COLO829 (cell line): ENCODE results near the gene PLXDC2.

Experiments
- DNase-seq: peaks from one replicate; pipeline ENCODE4 v3.0.0; 2012; ENCODE audit warnings: low spot score

The PLXDC2 gene

DNA sequence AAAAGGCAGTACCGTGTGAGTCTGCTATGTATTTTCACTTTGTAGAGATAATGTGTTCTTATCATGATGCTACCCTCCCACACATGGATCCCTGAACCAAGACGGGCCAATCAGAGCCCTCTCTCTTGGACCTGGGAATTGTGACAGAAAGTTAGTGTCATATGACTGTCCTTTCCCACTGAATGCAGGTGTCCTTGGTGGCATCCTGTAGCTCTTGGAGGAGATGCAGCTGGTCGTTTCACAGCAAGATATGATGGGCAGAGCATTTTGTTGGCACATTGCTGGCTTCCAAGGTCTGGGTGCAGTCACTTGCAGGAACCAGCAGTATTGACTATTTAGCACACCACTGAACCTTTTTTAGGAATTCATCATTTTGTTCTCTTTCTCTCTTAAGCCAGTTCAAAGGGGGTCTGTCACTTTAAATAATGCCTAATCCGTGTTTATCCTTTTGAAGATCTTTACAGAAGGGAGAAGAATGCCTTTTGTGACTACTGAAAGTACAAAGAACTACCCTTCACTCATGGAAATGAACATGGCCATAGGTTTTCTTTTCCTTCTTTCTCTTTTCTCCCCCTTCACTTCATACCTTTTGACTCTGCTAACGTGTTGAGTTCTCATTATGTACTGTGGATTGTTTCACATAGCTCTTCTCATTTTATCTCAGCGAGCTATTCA is 125.1 kb downstream of the PLXDC2 start:
- no peak for DNase-seq

- no peak for DNase-seq
Observed at GRCh38 chr10:19944911-19945663, 128.9 kb downstream of the PLXDC2 start.

GRCh38 chr10:19946245-19946644 is 130.0 kb downstream of the PLXDC2 start:
- no peak for DNase-seq

- DNase-seq: no peak
Observed at GRCh38 chr10:19946791-19947190, 130.6 kb downstream of the PLXDC2 start.

DNA sequence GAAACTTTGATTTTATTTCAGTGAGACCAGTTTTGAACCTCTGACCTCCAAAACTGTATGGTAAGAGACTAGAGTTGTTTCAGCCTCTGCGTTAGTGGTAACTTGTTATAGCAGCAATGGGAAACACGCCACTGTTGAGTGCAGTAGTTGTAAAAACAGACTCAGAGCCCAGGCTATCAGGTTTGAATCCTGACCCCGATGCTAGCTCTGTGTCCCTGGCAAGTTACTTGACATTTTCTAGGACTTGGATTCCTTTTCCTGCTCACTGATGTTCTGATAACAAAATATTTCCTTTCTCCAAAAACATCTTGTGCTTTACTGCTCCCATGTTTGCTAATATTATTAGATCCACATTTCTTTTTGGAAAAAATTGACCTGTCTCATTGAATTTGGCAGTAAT is 131.0 kb downstream of the PLXDC2 start:
- no peak for DNase-seq

GRCh38 chr10:19947656-19948055 is 131.4 kb downstream of the PLXDC2 start:
- no peak for DNase-seq

- DNase-seq: no peak
Observed at GRCh38 chr10:19952224-19953010, 136.2 kb downstream of the PLXDC2 start.

- DNase-seq: no peak
Observed at GRCh38 chr10:19954601-19955000, 138.4 kb downstream of the PLXDC2 start.

- DNase-seq: no peak
Observed at GRCh38 chr10:19956516-19957032, 140.3 kb downstream of the PLXDC2 start.

DNA sequence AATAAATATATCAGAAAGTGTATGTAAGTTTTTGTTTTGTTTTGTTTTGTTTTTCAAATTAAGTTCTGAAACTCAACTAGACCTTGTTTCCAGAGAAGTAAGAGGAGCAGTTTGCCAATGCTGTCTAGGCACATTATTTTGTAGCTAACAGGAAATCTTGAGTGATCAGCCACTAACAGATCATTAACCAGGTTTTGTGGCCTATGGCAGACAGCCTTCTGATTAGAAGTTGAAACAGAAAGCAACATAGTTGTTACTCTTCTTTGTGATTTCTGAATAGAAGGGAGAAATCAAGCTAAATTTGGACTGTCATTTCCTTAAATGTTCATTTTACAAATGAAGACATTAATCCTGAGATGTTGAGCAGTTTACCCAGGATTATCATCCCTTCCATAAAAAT is 142.6 kb downstream of the PLXDC2 start:
- DNase-seq: no peak

DNA sequence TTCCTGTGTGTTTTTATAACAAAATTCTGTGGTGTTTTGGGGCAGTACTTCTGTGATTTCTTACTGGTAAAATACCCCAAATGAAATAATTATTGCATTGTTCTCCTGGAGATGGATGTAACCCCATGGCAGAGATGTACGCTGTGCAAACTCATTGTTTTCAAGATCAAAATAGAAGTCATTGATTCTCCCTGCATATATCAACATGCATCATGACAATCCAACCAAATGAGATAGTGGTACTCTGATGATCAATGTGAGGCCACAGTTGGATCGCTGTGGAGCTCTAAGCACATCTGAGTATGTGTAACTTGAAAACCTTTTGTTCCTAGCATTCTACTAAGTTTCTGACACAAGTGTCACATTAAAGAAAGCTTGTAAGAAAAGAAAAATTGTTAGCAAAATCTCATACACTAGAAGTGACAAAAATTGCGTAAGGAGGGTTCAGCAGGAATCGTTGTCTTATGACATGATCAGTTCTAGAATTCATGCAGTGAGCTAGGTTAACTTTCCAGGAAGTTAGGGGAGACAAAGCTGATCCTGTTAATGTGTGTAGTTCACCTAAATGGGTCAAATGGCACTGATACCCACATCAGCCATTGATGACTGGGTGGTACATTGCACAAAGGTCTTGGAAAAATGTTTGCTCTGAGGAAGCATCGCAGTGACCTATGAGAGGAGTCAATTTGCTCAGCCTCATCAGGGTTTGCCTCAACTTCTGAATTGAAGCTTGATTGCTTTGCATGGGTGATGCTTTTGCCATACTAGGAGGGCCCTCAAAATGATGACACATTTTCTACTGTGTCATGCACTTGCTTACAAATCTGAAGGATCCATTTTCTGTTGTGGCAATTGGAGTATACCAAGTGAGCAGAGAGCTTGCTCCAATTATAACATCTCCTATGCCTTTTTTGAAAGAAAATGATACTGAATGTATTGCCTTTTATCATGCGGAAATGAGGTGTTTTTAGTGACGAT is 145.1 kb downstream of the PLXDC2 start:
- no peak for DNase-seq

DNA sequence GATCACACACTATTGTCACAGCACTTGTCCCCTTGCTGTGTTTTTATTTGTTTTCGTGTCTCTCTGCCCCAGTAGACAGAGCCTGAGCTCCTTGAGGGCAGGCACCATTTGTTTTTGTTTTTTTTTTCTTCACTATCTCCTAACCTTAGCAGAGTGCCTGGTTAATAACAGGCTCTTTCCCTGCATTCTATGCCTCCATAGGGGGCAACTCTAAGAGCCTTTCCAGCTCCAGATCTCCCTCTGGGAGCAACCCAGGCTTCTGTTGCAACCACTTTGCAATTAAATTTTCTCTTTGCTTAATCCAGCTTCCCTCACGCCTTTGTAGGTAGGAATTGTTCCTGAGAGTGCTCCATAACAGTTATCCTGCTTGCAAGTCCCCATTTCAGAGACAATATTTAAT is 148.4 kb downstream of the PLXDC2 start:
- no peak for DNase-seq

- no peak for DNase-seq
Observed at GRCh38 chr10:19966751-19967150, 150.5 kb downstream of the PLXDC2 start.

DNA sequence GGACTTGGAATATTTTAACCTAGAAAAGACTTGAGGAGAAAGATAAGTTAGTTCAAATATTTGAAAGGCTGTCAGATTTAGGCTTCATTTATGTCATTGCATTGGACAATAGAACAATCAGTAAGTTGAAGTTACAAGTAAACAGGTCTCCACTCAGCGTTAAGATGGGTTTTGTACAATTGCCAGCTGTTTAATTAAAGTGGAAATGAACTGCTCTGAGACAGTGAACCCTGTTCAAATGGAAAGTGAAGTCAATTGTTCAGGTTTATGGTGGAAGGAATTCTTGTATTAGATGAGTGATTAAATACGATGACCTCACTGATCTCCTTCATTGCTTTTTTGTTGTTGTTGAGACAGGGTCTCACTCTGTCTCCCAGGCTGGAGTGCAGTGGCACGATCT is 151.7 kb downstream of the PLXDC2 start:
- no peak for DNase-seq

- no peak for DNase-seq
Observed at GRCh38 chr10:19968745-19969144, 152.5 kb downstream of the PLXDC2 start.

DNA sequence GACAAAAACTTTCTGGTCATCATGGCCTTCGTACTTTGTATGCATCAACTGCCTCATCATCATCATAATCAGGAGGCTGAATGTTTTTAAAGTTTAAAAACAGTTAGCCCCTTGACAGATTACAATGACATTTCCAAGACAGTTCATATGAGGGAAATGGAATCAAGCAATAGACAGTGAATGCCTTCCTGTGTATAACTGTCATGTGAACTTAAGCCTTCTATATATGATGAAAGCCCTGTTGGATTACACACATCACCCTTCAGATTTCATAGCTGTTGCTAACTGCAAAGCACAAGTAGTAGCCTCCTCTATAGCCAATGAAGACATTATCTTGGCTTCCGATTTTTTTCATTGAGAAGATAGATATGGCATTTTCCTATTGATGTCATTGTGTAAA is 154.0 kb downstream of the PLXDC2 start:
- DNase-seq: no peak

GRCh38 chr10:19970717-19971116 is 154.5 kb downstream of the PLXDC2 start:
- no peak for DNase-seq

DNA sequence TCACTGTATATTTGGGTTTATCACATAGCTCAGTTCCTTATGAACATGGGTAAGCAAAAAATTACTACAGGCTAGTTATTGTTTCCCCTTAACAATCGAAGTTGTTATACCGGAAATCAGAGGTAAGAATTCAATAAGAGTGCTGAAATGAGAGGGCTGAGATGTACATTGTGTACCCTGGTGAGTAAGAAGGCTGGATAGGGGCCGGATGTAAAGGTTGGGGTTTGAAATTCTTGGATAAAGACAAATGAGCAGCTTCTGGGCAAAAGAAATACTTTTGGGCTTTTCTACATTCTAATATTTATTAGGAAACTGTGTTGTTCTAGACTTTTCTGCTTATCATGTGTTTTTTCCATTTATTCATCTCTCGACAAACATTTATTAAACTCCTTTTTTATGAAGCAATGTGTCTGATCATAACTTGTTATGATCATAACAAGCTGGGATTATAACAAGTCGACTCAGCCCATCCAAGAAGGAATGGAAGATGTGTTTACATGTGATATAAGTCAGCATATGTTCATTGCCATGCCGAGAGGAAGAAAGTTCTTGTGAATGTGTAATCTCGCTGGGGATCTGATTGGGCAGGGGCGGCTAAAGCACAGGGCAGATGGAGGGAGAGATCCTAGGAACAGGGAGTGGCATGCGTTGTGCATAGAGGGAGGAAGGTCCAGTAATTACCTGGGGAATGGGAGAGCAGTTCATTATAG is 155.3 kb downstream of the PLXDC2 start:
- no peak for DNase-seq

GRCh38 chr10:19974138-19974537 is 157.9 kb downstream of the PLXDC2 start:
- no peak for DNase-seq

- DNase-seq: no peak
Observed at GRCh38 chr10:19974554-19974953, 158.3 kb downstream of the PLXDC2 start.

GRCh38 chr10:19977097-19977521 is 160.9 kb downstream of the PLXDC2 start:
- DNase-seq: no peak
